ENCODE results near the gene RXRB.

DNA sequence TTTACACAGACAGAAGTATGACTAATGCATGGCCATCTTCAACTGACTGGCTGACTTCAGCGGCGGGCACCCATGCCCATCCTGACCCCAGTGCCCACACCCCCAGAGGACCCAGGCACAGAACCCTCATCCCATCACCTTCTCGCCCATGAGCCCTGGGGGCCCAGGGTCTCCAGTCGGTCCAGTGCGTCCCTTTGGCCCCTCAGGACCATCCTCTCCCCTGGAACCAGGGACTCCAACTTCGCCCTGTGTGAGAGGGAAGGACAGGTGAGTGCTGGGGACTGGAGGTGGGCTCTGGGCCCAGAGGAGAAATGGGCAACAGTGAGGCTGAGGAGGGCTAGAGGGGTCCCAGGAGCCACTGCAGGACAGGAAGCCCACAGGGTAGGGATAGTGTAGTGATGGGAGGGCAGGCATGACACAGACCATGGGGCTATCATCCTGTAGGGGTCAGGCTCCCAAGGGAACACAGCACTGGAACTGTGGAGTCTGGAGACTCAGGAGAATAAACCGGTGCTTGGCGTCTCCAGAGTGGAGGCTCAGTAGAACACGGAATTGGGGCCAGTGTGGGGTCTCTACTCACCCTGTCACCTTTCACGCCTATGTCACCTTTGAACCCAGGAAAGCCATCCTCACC lies 24.9 kb downstream of the RXRB start:
- TF ChIP-seq, protein P1, sequence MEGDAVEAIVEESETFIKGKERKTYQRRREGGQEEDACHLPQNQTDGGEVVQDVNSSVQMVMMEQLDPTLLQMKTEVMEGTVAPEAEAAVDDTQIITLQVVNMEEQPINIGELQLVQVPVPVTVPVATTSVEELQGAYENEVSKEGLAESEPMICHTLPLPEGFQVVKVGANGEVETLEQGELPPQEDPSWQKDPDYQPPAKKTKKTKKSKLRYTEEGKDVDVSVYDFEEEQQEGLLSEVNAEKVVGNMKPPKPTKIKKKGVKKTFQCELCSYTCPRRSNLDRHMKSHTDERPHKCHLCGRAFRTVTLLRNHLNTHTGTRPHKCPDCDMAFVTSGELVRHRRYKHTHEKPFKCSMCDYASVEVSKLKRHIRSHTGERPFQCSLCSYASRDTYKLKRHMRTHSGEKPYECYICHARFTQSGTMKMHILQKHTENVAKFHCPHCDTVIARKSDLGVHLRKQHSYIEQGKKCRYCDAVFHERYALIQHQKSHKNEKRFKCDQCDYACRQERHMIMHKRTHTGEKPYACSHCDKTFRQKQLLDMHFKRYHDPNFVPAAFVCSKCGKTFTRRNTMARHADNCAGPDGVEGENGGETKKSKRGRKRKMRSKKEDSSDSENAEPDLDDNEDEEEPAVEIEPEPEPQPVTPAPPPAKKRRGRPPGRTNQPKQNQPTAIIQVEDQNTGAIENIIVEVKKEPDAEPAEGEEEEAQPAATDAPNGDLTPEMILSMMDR (IDR thresholded peaks at IDR 0.05): peak in 1 of 4 donors; percentile 10
- no peak for TF ChIP-seq POLR2A (IDR thresholded peaks at IDR 0.05)

Measured in right lobe of liver (tissue), 4 donors.